NCI-H1048 (cell line): ENCODE data around the gene RNF212.

ENCODE experiments used
- DNase-seq: peaks from one replicate; lab custom pipeline; 2025; lab: John Stamatoyannopoulos, UW

RNF212 gene

DNA sequence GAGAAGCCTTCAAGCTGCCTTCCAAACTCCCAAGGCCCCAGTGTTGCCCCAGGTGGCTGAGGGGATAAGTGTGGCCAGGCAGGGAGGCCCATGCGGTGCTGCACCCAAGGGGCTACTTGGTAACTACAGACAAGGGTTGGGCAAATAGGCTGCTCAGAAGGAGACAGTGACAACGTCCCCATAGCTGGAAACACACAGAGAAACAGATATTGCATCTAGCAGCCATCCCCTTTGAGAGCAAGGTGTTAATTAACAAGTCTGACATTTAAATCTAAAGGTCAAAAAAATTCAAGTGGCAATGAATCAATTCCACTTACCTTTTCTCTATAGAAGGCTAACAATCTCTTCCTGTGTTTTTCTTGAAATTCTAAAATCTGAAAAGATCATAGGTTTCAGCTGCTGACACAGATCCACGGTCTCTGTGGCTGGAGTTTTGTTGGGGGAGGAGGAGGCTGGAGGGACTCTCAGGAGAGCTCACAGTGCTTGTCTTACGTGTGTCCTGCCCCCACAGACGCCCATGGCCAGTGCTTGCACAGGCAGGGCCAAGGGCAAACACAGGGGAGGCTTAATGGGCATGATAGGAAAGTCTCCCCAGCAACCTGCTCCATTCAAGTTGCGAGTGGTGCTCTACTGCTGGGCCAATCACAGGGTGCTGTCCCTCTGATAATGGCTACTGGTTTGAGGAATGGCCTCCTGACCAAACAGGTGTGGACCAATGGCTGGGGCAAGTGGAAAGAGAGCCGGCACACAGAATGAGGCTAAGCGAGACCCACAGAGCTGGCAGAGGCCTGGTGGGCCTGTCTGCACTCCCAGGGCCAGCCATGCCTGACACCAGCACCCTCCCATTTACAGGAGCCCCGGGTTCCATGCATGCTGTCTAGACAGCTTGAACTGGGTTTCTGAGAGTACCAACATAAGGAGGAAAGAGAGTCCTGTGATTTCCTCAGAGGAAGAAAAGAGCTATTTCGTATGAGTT is 22.6 kb downstream of the RNF212 start:
- DNase-seq, result no peak

DNA sequence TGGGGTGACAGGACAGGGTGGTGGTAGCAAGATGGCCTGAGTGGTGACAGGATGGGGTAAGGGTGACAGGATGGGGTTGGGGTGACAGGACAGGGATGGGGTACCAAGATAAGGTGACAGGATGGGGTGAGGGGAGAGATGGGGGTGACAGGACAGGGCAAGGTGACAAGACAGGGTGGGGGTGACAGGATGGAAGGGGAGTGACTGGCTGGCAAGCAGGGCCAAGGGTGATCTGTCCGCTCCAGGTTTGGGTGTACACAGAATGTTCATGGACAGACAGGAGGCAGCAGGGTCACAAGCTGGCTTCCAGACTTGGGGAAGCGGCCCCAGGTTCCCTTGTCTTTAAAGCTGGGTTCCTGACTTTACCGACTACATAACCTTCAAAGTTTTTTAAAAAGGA is 23.3 kb downstream of the RNF212 start:
- DNase-seq, result no peak

DNA sequence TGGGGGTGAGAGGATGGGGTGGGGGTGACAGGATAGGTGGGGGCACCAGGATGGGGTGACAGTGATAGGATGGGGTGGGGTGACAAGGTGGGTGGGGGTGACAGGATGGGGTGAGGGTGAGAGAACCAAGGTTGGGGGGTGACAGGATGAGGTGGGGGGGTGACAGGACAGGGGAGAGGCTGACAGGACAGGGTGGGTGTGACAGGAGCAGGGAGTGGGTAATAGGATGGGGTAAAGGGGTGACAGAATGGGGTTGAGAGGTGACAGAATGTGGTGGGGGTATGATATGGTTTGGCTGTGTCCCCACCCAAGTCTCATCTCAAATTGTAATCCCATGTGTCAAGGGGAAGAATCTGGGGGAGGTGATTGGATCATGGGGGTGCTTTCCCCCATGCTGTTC is 26.0 kb downstream of the RNF212 start:
- no peak for DNase-seq

DNA sequence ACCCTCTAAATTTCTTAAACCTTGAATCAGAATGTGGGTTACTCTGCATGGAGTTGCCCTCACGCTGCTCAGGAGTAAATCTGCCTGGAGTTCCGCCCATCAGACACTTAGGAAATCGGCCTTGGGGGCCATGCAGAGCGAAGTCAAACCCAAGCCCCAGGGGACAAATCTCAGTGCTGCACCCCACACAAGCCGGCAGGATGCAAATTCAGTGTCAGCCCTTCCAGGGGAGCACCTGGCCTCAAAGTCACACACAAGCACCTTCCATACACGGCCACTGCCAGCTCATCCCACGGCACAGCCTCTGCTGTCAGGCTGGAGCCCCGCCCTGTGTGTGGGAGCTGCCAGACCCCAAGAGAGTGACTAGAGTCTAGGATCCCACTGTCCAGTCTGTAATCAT is 27.4 kb downstream of the RNF212 start:
- DNase-seq, result no peak

DNA sequence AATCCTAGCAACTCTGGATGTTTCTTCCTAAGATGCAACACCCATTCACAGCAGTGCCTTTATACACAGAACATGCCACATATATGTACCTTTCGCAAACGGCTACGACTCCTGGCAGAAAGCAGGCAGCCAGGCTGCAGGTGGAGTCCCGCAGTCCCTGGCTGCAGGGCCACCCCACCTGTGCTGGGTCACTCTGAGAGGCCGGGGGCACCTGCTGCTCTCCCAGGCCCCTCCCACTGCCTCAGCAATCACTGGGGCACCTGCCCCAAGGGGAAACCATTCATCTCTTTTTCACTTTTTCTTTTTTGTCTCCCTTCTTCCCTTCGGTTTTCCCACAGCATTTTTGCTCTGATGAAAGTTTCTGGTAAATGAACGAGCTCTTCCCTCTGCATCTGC is 28.0 kb downstream of the RNF212 start:
- no peak for DNase-seq

DNA sequence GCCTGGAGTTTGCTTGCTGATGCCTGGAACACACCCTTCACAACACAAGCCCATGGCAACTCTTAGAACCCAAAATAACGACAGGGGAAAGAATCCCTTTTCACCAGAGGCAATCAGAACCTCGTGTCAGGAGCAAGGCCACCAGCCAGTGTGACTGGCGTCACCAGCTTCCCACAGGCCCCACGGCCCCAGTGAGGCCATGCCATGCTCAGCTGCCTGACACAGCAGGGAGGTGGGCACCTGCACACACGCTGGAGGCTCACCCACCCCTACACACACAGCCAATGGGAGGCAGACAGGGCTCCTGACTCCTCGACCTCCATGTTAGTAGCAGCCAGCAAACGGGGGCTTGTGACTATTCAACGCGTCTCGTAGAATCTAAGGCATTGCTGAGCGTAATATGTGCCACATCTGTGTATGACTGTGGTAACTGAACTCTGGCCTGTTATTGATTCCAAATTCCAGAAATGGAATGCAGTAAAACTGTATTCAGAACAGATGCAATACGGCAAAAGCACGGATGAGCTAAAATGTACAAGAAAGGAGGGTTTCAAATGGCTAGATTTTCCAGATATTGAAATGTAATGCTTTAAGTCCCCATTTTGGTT is 28.5 kb downstream of the RNF212 start:
- DNase-seq, result no peak

DNA sequence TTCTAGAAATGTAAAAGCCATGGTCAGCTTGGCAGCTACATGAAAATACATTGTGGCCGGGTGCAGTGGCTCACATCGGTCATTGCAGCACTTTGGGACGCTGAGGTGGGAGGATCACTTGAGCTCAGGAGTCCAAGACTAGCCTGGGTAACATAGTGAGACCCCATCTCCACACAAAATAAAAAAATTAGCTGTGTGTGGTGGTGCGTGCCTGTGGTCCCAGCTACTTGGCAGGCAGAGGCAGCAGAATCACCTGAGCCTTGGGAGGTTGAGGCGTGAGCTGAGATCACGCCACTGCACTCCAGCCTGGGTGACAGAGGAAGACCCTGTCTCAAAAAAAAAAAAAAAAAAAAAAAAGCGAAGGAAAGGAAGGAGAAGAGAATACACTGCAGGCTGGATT is 29.0 kb downstream of the RNF212 start:
- no peak for DNase-seq

DNA sequence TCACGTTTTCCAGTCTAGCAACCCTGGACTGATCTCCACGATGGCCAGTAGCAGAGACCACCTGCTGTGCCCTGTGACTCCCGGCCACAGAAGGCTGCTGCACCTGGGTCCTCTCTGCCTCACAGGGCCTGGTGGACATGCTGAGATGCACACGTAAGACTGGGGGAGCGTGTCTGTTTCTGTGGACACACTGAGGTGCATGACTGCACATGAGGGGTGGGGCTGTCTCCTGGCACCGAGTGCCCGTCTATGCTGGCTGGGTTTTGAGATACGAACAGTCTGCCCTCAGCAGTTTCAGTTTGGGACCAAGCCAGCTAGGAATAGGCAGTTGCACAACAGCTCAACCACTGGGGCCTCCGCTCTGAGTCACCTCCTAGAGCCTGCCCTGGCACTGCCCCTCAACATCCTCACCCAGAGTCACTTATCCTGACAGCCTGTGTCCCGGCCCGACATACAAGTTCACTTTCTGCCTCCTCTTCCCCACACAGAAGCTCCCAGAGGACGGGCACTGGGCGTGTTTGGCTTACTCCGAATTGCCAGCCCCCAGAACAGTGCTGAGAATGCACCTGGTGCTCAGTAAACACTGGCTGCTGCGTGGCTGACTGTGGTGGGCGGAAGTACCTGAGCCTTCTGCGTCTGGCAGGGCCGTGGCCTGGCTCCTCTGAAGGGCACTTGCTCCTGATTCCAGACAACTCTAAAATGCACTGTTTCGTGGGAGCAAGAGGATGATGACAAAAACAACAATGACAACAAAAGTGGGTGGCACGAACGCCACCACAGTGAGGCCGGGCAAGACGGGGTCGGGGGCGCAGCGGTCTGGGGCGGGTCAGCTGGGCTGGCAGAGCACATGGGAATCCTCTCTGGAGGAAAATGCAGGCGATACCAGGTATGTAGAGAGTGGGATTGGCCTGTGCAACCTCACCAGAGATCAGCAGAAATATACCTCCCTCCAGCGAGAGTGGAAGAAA is 30.9 kb downstream of the RNF212 start:
- no peak for DNase-seq

DNA sequence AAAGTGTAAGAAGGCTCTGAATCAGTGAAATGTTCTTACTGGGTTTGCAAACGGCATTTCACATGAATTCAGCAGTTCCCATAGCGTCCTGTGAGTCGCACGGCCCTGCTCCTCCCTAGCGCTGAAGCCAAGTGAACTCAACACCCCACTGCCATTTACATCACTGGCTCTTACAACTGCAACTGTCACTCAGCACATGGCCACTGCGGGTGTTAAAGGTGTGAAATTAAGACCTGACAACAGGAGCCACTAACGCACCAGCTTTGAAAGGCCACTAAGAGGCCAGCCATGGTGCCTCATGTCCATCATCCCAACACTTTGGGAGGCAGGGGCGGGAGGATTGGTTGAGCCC is 31.7 kb downstream of the RNF212 start:
- DNase-seq, result no peak

DNA sequence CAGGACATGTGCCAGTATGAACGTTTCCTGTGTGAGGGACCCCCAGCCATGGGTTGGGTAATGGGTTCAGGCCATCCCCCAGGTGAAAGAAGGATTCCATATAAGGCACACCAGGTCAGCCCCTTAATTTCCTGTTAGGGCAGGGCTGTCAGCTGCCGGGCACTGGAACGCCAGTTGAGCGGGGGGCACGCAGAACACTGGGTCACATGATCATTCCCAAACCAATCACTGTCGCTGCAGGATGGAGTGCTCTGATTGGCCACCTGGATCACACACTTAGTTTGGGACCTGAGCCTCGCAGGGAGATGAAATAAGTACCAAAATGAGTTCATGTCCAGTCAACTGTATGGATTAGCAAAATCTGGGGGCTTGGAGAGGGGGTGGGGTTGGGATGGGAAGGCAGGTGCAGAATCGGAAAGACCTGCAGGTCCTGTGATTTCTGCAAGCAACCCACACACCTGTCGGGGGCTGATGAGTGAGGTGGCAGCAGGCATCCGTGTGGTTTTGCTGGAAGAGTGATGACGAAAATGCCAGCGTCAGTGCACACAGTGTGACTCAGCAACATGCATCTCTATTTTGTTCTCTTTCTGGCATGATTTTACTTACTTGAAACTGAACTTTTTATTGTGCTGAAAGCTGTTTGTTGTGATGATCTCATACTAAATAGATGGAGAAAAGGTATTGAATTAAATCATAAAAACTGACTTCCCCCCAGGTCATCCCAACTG is 32.2 kb downstream of the RNF212 start:
- DNase-seq, result no peak

DNA sequence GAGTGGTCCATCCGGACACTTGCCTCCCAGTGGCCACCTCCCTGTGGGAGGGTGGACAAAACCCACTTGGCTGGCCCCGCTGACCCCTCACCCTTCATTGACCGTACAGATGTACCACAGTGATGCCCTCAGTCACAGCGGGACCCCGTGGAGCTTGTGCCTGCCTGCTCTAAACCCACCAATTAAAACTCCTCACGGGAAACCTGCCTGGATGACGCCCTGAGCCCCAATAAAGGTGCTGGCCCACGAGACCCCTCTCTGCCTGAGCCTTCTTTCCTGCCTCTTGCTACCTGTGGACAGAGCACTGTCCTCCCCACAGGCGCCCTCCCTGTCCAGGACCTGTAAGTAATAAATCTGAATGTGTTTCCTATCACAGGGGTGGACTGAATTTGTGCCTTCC is 32.9 kb downstream of the RNF212 start:
- DNase-seq, result no peak

DNA sequence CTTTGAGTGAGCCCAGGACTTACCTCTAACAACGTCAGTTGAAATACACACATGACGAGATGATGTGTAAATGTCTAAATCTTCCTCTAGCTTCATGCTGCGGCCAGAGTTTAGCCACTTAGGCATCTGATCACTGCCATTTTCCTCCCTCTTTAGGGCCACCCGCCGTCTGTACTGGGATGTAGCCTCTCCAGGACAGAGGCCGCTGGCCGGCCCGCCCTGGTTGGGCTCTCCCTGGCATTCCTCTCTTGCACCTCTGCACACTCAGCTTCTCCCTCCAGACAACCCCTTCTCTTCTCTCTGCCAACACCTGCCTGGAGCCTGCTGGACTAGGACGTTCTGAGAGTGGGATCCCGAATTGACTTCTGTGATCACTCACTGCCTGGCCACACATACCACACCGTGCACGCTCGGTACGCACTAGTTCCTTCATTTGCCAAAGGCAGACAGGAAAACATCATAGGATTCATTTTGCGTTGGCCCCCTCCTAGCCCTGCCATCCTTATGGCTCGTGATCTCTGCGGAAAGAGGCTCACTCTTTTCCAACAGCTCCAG is 33.6 kb downstream of the RNF212 start:
- no peak for DNase-seq

DNA sequence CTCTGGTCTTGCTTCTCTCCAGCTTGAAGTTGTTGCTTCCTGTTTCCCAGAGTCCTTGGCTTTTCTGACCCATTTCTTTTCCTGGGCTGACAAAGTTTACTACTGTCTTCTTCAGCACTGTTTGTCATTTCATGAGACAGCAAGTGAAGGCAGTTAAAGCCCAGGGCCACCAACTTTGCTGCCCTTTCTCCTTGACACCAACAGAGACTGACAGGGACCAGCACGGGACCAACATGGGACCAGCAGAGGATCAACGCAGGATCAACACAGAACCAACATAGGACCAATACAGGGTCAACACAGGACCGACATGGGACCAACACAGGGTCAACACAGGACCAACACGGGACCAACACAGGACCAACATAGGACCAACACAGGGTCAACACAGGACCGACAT is 34.9 kb downstream of the RNF212 start:
- DNase-seq, result no peak

DNA sequence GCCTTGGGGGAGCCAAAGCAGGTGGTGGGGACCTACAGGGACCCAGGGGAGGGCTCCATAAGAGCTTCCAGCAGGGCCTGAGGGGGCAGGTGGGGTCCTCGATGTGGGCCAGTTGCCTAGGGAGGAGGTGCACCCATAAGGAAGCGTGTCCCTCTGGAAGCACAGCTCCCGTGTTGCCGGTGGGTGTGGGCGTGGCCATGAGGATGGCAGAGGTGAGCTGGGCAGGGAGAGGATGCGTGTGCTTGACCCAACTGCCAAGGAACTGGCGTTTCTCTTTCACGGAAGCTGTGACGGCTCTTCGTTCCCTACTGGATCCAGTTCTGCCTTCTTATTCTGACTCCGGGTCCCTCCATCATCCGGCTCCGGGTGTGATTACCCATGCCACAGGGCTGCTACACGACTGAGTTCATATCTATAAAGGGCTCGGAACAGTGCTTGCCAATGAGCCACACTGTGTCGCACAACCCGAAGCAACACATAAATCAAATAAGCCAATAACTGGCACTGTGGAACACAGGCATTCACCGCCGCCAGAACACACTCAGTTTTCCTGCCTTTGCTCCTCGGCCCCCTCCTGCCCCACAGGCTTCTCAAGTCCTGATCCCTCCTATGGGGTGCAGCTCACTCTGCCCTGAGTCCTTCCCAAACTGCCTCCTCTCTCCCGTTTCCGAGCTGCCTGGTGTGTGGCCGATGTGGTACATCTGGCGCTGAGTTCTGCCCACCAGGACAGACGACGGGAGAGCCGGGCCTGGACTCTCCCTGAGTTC is 35.5 kb downstream of the RNF212 start:
- DNase-seq, result no peak

DNA sequence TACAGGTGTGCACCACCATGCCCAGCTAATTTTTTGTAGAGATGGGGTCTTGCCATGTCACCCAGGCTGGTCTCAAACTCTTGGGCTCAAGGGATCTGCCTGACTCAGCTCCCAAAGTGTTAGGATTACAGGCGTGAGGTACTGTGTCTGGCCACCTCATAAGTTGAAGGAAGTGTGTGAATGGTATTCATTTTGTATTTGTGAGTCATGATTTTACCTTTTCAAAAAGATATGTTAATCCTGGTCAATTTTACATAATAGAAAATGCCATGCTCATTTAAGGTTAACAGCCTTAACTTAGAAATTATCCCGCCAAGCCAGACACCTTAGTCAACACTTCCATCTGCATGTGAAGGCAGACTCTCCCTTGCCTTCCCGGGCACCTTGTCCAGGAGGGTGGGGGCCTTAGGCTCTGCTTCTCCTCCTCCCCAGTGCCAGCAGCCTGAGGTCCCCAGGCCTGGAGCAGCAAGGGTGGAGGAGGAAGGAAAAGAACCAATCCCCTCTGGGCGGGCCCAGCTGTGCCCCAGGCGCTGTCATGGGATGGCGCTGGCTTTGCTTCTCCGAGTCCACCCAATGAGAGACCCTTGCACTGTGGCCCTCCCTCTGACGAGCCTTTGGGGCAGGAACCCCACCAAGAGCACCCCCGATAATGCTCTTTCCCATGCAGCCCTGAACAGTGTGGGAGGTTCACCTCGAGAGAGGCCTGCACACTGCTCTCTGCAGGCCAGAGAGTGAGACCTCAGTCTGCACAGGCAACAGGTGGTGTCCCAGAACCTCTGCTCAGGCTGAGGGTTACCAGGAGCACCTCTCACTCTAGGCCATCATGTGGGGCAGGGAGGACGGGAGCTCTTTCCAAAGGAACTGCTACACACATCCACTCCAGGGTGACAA is 37.3 kb downstream of the RNF212 start:
- no peak for DNase-seq

DNA sequence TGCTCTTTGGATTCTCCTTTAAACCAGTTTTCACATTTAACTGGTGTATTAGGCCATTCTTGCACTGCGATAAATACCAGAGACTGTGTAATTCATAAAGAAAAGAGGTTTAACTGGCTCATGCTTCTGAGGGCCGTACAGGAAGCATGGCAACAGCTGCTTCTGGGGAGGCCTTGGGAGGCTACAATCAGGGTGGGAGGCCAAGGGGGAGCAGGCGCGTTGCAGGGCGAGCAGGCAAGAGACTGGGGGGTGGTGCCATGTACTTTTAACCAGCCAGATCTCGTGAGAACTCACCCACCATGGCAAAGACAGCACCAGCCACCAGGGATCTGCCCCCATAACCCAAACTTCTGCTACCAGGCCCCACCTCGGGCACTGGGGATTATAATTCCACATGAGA is 38.1 kb downstream of the RNF212 start:
- no peak for DNase-seq

DNA sequence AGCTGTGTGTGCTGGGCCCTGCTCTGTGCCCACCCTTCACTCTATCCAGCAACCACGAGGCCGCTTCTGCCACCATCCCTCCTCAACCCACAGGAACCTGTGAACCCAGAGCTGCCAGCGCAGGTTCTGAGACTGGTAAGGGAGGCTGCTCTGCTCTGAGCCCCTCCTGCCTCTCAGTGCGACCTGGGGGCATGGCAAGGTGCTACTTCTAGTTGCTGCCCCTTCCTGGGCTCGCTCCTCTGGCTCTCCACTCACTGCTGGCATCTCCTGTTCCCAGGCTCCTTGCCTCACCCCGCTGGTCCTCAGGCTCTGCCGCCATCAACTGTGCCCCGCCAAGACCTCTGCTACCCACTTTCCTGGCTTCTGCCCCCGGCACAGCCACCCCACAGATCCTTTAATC is 39.3 kb downstream of the RNF212 start:
- DNase-seq, result no peak

DNA sequence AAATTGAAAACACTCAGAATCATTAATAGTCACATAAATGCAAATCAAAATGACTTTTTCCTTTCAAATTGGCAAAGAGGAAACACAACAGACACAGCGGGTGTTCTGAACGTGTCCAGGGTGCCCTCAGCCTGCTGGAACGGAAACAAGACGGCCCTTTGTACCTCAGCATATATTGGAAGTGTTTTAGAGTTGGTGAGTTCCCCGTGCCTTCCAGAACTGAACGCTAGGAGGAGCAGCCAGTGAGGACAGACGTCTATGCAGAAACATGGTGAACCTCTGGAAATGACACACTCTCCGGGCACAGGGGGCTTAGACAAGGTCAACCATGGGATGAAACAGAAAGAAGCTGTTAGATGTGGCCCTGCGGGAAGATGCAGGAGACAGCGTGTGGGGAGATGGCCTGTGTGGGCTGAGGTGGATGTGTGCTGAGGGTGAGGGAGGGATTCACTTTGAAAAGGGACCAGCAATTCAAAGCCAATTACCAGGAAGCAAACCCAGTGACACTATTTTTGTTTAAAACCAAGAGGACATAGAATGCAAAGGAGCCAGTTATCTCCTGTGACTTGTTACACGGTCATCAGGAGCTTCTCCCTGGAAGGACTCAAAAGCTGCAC is 40.4 kb downstream of the RNF212 start:
- no peak for DNase-seq

DNA sequence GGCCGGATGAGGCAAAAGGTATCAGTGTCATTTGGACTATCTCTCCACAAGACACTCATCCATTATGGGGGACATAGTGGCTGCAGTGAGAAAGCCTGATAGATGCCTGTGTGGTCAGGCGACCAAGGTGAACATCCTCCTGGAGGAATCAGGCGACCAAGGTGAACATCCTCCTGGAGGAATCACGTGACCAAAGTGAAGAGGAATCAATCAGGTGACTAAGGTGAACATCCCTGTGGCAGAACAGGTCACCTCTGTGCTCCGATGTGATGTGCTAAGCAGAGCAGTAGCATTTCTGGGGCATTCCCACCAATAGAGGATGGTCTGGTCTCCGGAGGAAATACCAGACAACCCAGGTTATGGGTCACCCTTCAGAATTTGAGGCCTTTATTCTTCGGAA is 44.0 kb downstream of the RNF212 start:
- no peak for DNase-seq
